ENCODE measurements around the gene JMY.

- TF ChIP-seq POLR2A (IDR thresholded peaks at IDR 0.05) (no peak), CTCF (IDR thresholded peaks at IDR 0.05) (no peak), POLR2AphosphoS5 (IDR thresholded peaks at IDR 0.05; ENCODE audit: insufficient read depth in 1 of 2, low read depth in 1 of 2) (no peak)
Measured at GRCh38 chr5:79237740-79238560, 2.0 kb downstream of the JMY start.
